HG03469 (cell line): ENCODE measurements around the gene SPHKAP.
"Not testable (repeated sequence)": the region's sequence is repeated elsewhere in the genome, so short reads cannot be mapped to it uniquely, and the experiment has no call there.

Experiments used
- ATAC-seq: cut with Tn5 transposase; IDR thresholded peaks from one replicate; pipeline ENCODE4 v1.9.1; 2021; ENCODE audit warnings: mild to moderate bottlenecking, moderate library complexity, moderate number of reproducible peaks; ENCODE audit not compliant: unreplicated experiment

SPHKAP gene

DNA sequence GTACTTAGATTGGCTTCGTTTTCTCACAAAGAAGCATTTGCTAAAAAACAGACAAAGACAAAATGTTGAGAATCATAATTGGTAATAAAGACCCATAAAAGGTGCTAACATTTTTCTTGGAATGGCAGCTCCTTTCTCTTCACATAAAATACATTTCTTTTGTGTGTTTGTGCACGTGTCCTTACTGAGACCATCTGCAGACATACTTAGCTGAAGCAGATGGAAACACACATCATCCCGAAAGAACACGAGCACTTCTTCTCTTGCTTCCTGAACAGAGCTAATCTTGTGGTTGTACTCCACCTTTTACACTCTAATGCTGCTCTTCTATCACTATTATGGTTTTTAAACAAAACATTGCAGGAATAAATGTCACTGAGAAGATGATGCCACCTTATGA lies 142.5 kb downstream of the SPHKAP start:
- ATAC-seq = no peak

DNA sequence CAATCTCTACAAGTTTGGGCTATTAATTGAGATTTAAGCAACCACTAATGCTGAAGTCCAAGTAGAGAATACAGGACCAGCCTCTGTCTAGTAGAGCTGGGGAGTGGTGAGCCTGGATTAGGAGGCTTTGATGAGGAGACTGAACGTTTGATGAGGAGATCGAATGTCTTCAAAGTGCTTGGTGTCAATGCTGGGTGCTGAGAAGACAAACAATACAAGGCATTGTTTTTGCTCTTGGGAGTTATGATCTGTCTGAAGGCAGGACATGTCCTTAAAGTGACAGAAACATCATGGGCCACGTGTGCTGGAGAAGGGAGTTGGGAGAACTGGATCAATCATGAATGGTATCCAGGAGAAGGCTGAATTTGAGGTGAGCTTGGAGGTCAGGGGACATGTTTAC lies 143.6 kb downstream of the SPHKAP start:
- no peak for ATAC-seq

- ATAC-seq = no peak
Observed at GRCh38 chr2:228023619-228024018, 157.9 kb downstream of the SPHKAP start.

DNA sequence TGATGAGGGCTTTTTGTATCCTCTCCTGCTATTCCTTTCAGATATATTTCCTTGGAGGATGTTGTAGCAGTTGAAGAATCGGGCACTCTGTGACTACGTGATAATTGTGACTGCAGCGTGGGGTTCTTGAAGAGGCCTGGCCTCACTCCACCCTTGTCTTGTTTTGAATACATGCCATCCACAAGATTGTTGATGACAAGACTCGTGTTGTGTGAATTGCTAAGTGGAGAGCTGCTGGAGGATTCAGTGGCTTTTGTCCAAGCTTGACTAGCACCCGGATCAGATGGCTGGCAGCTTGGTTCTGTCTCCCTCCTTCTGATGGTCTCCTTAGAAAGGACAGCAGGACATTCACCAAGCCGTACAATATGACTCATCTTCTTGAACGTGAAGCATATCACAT lies 163.2 kb downstream of the SPHKAP start:
- no peak for ATAC-seq

- ATAC-seq = no peak
Observed at GRCh38 chr2:228017784-228018183, 163.7 kb downstream of the SPHKAP start.

DNA sequence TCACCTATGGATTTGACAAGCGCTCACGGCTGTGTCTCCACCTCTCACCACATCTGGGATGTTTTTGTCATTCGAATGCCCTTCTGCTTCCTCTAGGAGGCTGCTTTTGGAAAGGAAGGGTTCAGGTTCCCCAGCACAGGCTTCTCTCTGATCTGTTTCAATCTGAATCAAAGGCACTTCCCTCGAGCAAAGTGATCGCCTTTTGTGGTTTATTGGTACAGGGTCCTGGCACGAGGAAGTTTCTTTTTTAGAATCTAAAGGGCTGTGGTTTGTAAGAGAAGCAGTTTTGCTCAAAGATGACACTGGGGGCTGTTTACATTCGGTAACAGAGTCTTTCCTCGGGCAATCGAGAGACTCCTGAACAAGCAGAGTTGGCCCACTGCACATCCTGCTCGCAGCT lies 165.1 kb downstream of the SPHKAP start:
- peak; percentile 79 for ATAC-seq

DNA sequence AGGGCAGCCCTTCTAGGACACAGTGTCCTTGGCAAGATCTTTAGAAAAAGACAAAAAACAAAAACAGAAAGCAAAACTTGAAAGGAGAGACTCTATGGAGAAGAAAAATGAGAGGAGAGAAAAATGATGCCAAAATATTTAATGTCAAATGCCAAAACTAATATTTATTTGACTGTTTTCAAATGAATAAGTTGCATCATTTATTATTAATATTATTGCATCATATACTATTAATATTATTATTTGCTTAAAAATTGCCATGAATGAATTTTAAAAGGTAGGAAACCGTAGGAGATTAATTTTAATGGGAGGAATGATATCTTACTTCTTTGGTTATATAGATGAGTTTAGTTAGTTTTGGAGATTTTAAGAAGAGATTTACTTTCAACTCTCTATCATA lies 165.7 kb downstream of the SPHKAP start:
- ATAC-seq = no peak

GRCh38 chr2:227996366-227996765 lies 185.1 kb downstream of the SPHKAP start:
- no peak for ATAC-seq

DNA sequence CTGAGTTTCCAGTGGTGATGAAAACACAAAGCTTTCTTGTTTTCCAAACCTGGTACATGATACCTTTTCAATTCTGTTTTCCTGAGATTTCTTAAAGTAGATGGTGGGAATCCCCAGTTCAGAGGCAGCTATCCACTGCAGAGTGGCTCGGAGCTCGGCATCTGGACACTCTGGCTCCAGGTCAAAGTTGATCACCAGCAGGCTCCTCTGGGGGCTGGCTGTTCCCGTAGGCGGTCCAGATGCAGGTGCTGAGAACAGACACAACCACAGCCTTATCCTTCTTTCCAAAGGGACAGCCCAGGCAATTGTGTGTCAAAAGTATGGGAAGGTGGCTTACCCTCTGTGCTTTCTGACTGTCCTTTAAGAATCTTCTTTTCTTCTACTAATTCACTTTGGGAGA lies 190.6 kb downstream of the SPHKAP start:
- ATAC-seq = no peak

GRCh38 chr2:227973241-227973640 lies 208.2 kb downstream of the SPHKAP start:
- ATAC-seq = no peak

GRCh38 chr2:227971619-227972230 lies 209.8 kb downstream of the SPHKAP start:
- ATAC-seq = no peak

DNA sequence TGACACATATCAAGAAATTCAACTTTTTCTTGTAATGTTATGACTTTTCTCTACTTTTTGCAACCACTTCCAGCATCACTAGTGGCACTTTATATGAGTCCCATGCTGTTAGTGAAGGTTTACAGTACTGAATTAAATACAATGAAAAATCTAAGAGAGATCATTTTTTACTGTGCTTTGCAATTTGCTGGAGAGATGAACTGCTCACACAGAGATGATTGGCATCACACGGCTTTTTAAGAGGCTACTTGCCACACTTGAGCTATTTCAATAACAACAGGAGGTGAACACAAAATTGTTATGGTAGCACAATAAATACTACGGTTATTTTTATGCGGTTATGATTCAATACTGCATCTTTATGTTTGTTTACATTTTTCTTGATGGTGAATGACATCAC lies 221.2 kb downstream of the SPHKAP start:
- ATAC-seq = no peak

DNA sequence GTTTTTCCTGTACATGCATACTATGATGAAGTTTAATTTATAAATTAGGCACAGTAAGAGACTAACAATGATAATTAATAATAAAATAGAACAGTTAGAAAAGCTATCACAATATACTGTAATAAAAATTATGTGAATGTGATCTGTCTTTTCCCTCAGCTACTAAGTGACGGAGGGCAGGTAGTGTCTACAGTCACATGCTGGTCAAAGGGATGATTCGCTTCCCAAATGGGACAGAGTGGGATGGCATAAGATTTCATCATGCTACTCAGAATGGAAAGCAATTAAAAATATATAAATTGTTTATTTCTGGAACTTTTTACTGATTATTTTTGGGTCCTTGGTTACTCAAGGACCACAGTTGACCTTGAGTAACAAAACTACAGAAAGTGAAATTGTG lies 238.5 kb downstream of the SPHKAP start:
- ATAC-seq = no peak

GRCh38 chr2:227942021-227942420 lies 239.5 kb downstream of the SPHKAP start:
- peak; percentile 90 for ATAC-seq

- ATAC-seq = no peak
Observed at GRCh38 chr2:227939271-227940027, 242.0 kb downstream of the SPHKAP start.

- not testable (repeated sequence) for ATAC-seq
Observed at GRCh38 chr2:227936249-227936648, 245.2 kb downstream of the SPHKAP start.

DNA sequence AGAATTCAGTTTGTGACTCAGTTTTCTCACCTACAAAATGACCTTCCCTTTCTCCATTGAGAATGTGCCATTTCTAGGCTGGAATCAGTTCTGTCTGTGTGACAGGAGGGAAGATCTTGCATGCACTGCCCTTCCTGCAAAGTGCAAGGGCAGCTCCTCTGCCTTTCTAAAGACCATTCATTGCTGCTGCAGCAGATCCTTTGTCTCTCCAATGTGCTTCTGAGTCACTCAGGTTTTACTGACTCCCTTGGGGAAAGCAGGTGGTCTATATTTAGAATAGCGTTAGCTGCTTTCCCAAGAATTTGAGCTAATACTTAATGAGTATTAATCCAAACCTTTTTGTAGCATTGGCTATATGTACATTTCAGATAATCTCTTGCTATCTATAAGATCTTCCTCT lies 247.6 kb downstream of the SPHKAP start:
- ATAC-seq = no peak

DNA sequence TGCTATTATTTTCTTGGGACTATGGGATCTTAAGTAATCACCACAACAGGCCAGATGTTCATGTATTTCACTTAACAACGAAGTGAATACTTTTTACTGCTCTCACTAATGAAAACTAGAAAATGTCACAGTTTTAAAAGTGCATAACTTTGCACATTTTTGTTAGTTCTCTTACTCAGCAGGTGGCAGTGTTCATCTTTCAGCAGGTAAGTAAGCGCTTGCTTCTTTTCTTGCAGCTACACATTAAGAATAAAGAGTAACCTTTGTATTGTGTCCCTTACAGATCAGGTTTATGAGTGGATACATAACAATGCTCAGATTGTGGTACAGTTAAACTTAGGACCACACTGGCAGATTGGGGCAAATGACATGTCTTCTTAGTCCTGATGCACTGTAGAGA lies 249.1 kb downstream of the SPHKAP start:
- no peak for ATAC-seq

GRCh38 chr2:227932001-227932400 lies 249.5 kb downstream of the SPHKAP start:
- no peak for ATAC-seq
